ENCODE results near the gene LPAR3.

Gene LPAR3

DNA sequence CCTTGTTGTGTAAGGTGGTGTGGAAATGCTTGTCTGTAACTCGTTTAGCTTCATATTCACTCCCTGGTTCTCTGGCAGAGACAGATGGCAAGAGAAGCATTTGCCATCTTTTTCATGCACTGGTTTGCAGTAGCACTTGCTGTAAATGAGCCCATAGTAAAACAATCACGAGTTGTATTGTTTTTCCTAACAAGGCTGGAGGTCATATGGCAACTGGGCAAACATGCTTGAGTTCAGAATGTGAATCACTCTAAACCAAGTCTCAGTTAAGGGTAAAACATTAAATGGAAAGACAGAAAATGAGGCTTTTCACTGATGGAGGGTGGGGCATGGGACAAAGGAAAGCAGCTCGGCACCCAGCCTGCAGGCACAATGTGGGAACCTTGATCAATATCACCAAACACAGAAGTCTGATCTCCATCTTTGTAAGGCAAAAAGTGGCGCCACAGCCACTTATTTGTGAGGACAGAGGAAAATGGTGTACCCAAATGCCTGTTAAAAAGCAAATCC lies 26.5 kb upstream of the LPAR3 start:
- H3K27ac ChIP-seq, result no peak overlapping the region
- H3K4me3 ChIP-seq (IDR thresholded peaks at IDR 0.05; ENCODE audit: insufficient read depth, low read depth, low read length), result no peak overlapping the region
- no peak overlapping the region for H2AFZ ChIP-seq (ENCODE audit: low read depth)
- H4K20me1 ChIP-seq (ENCODE audit: insufficient read depth), result no peaks in the 10 kb centered on the region
- no peaks in the 10 kb centered on the region for H3K79me2 ChIP-seq (ENCODE audit: insufficient read depth, low read depth)
- no peak overlapping the region for H3K9ac ChIP-seq
- H3K4me2 ChIP-seq, result no peak overlapping the region
- TF ChIP-seq CTCF (conservative IDR thresholded peaks at IDR 0.05; ENCODE audit: low read depth, low read length), result no peak
- no peaks in the 10 kb centered on the region for H3K27me3 ChIP-seq (ENCODE audit: insufficient read depth, low read depth)
- no peaks in the 10 kb centered on the region for H3K4me1 ChIP-seq (ENCODE audit: low read depth, poor library complexity, severe bottlenecking)
- H3K36me3 ChIP-seq (ENCODE audit: insufficient read depth), result no peaks in the 10 kb centered on the region

- Histone ChIP-seq H2AFZ (ENCODE audit: low read depth) (no peak overlapping the region), H3K4me3 (IDR thresholded peaks at IDR 0.05; ENCODE audit: insufficient read depth, low read depth, low read length) (no peak overlapping the region), H3K4me2 (no peak overlapping the region), H3K79me2 (ENCODE audit: insufficient read depth, low read depth) (no peaks in the 10 kb centered on the region), H3K27ac (no peak overlapping the region), H3K9ac (no peak overlapping the region), H3K36me3 (ENCODE audit: insufficient read depth) (no peaks in the 10 kb centered on the region), H4K20me1 (ENCODE audit: insufficient read depth) (no peaks in the 10 kb centered on the region), H3K4me1 (ENCODE audit: low read depth, poor library complexity, severe bottlenecking) (no peaks in the 10 kb centered on the region), H3K27me3 (ENCODE audit: insufficient read depth, low read depth) (no peaks in the 10 kb centered on the region)
- no peak for TF ChIP-seq CTCF (conservative IDR thresholded peaks at IDR 0.05; ENCODE audit: low read depth, low read length)
These were observed 25.8 kb upstream of the LPAR3 start for GRCh38 chr1:84918726-84919336.

DNA sequence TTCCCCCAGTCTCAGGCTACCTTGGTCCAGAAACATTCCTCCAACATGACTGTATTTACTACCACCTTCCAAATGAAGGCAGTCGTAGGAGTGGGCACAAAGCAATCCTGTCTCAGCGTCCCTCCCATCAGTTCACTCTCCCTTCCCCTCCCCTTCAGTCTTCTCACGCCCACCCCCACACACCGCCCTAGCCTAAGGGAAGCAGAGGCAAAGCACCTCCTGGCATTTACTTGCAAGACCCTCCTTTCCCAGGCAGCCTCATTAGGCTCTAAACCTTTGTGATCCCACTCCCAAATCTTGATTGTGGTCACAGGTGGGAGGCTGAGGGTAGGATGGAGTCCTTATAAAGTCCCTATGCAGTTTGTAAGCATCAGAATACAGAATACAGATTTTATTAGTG lies 23.9 kb upstream of the LPAR3 start:
- Histone ChIP-seq H2AFZ (ENCODE audit: low read depth) (no peak overlapping the region), H3K27me3 (ENCODE audit: insufficient read depth, low read depth) (no peaks in the 10 kb centered on the region), H3K27ac (no peak overlapping the region), H3K79me2 (ENCODE audit: insufficient read depth, low read depth) (no peaks in the 10 kb centered on the region), H3K4me2 (no peak overlapping the region), H3K4me3 (IDR thresholded peaks at IDR 0.05; ENCODE audit: insufficient read depth, low read depth, low read length) (no peak overlapping the region), H3K36me3 (ENCODE audit: insufficient read depth) (no peaks in the 10 kb centered on the region), H3K4me1 (ENCODE audit: low read depth, poor library complexity, severe bottlenecking) (no peaks in the 10 kb centered on the region), H4K20me1 (ENCODE audit: insufficient read depth) (no peaks in the 10 kb centered on the region), H3K9ac (no peak overlapping the region)
- TF ChIP-seq CTCF (conservative IDR thresholded peaks at IDR 0.05; ENCODE audit: low read depth, low read length), result no peak

DNA sequence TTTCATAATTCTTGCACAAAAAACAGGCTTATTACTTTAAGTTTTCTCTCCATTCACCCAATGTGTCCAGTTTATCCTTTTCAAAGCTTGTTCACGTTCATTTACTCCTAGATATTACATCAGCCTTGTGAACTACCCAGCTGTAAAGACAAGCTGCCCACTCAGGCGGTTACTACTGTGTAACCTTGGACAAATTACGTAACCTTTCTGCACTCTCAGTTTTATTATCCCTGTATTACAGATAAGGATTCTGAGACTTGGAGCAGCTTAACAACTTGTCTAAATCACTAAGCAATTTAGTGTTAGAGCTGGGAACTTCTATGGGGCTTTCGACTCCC lies 20.5 kb upstream of the LPAR3 start:
- no peak overlapping the region for H3K9ac ChIP-seq
- H4K20me1 ChIP-seq (ENCODE audit: insufficient read depth), result no peaks in the 10 kb centered on the region
- no peaks in the 10 kb centered on the region for H3K27me3 ChIP-seq (ENCODE audit: insufficient read depth, low read depth)
- no peak for TF ChIP-seq CTCF (conservative IDR thresholded peaks at IDR 0.05; ENCODE audit: low read depth, low read length)
- no peaks in the 10 kb centered on the region for H3K79me2 ChIP-seq (ENCODE audit: insufficient read depth, low read depth)
- H3K4me3 ChIP-seq (IDR thresholded peaks at IDR 0.05; ENCODE audit: insufficient read depth, low read depth, low read length), result no peak overlapping the region
- H3K4me2 ChIP-seq, result no peak overlapping the region
- no peak overlapping the region for H3K27ac ChIP-seq
- no peaks in the 10 kb centered on the region for H3K36me3 ChIP-seq (ENCODE audit: insufficient read depth)
- H2AFZ ChIP-seq (ENCODE audit: low read depth), result no peak overlapping the region
- no peaks in the 10 kb centered on the region for H3K4me1 ChIP-seq (ENCODE audit: low read depth, poor library complexity, severe bottlenecking)

All from KMS-11 (cell line).